GM18873 (cell line): ENCODE measurements around the gene BRSK1.

Experiments
- ATAC-seq: cut with Tn5 transposase; IDR thresholded peaks from one replicate; pipeline ENCODE4 v1.9.1; 2021; ENCODE audit warnings: mild to moderate bottlenecking, moderate library complexity, moderate number of reproducible peaks; ENCODE audit not compliant: unreplicated experiment, low FRiP score

BRSK1 gene

GRCh38 chr19:55350620-55351315 is 67.0 kb downstream of the BRSK1 start:
- no peak for ATAC-seq

DNA sequence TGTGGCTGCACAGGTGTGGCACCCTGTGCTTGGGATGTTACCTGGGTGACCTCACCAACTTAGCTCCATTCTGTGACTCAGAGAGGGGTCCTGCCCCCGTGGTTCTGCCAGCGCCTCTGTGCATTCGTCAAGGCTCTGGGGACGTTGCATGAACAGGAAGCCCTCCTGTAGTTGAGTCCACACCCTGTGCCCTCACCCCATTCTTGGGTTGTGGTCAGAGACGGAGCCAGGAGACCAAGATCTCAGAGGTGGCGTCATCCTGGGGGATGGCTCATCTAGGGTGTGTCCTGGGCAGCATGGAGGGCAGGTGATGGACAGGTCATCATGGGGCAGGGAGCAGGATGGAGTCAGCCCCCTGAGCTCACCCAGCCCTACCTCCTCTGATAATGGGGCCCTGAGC is 68.2 kb downstream of the BRSK1 start:
- no peak for ATAC-seq

GRCh38 chr19:55352549-55353145 is 68.8 kb downstream of the BRSK1 start:
- ATAC-seq: no peak

- no peak for ATAC-seq
Measured at GRCh38 chr19:55353356-55353802, 69.6 kb downstream of the BRSK1 start.

- no peak for ATAC-seq
Measured at GRCh38 chr19:55353803-55354697, 70.3 kb downstream of the BRSK1 start.

GRCh38 chr19:55354698-55355212 is 71.0 kb downstream of the BRSK1 start, which contains the start of gene COX6B2:
TSS of gene COX6B2 (minus strand) at chr19:55354719. CDS start at chr19:55354521, 198 bp downstream.
- no peak for ATAC-seq

GRCh38 chr19:55355213-55355821 is 71.5 kb downstream of the BRSK1 start:
- ATAC-seq: no peak

DNA sequence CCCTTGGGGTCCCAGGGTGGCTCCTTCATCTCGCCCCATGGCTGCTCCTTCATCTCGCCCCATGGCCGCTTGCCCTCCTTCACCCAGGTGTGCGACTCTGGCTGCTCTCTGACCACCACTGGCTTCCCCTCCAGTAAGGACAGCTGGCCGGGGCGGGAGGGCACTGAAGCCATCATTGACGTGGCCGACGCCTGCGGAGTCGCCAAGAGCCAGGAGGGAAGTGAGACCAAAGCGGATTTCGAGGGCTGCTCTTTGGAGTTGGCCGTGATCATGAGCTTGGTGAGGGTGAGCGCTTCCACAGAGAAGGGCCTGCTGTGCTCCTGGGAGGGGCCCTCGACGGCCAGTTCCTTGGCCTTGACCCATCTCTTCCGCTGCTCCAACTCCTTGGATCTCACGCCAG is 74.7 kb downstream of the BRSK1 start:
- no peak for ATAC-seq

GRCh38 chr19:55358943-55359908 is 75.4 kb downstream of the BRSK1 start:
- ATAC-seq: no peak

GRCh38 chr19:55360902-55361301 is 77.1 kb downstream of the BRSK1 start:
- ATAC-seq: no peak
